HK-2 (cell line): Measurements from ENCODE around the gene CNNM2.
"Not testable (repeated sequence)": the region's sequence is repeated elsewhere in the genome, so short reads cannot be mapped to it uniquely, and the experiment has no call there.

Experiments
- DNase-seq: peaks from one replicate; pipeline ENCODE4 v3.0.0-alpha.2; 2018; ENCODE audit not compliant: unreplicated experiment

The CNNM2 gene

DNA sequence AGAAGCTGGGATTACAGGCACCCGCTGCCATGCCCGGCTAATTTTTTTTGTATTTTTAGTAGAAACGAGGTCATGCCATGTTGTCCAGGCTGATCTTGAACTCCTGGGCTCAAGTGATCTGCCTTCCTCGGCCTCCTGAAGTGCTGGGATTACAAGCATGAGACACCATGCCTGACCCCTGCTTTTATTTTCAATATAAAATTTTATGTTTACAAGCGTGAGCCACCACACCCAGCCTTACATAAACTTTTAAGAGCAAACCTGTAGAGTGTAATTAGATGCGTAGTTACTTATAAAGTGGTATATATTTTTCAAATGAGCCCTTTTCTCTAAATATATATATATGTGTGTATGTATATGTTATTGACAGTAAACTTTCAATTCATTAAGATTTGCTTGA lies 8.7 kb downstream of the CNNM2 start:
- DNase-seq: no peak

DNA sequence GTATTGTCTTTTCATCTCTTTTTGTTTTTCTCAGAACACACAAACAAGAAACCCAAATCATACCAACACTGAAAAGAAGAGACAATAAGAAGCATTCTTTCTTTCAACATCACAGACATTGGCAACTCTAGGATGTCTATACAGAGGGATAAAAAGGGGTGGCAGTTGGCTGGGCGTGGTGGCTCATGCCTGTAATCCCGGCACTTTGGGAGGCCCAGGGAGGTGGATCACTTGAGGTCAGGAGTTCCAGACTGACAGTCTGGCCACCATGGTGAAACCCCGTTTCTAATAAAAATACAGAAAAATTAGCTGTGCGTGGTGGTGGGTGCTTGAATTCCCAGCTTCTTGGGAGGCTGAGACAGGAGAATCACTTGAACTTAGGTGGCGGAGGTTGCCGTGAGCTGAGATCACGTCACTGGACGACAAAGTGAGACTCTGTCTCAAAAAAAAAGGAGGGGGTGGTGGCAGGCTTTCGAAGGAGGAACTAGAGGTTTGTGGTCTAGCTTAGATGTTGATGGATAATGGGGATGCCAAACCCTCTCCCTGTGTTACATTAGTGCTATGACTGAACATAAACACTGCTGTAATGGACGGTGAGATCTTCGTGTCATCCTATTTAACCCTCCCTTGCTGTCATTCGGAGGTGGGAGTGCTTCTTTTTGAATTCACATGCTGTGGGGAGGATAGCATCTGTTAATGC lies 9.4 kb downstream of the CNNM2 start:
- DNase-seq: no peak

DNA sequence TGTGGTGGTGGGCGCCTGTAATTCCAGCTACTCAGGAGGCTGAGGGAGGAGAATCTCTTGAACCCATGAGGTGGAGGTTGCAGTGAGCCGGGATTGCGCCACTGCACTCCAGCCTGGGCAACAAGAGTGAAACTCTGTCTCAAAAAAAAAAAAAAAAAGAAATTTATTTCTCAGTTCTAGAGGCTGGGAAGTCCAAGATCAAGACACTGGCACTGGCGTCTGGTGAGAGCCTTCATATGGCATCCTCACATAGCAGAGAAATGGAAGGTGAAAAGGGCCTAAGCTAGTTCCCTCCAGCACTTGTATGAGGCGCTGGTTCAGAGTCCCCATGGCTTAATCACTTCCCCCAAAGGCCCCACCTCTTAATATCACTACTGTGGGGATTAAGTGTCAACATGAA lies 10.3 kb downstream of the CNNM2 start:
- not testable (repeated sequence) for DNase-seq

DNA sequence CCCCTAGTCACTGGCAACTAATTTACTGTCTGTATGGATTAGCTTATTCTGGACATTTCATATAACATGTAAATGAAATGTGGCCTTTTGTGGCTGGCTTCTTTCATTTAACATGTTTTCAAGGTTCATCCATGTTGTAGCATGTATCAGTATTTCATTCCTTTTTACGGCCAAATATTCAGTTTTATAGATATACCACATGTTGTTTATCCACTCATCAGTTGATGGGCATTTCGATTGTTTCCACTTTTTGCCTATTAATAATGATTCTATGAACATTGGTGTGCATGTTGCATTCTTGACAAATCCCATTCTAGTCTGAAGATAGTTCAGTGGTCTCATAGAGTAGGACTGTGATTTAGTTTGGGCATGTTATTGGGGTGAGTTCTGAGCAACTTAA lies 12.6 kb downstream of the CNNM2 start:
- no peak for DNase-seq

DNA sequence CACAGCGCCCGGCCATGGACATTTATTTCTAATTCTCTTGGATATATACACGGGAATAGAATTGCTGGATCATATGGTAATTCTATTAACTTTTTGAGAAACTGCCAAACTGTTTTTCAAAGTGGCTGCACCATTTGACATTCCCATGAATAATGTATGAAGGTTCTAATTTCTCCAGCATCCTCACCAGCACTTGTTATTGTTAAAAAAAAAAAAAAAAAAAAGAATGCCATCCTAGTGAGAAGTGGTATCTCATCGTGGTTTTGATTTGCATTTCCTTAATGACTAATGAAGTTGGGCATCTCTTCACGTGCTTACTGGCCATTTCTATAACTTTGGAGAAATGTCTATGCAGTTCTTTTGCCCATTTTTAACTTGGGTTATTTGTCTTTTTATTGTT lies 13.5 kb downstream of the CNNM2 start:
- DNase-seq: no peak

DNA sequence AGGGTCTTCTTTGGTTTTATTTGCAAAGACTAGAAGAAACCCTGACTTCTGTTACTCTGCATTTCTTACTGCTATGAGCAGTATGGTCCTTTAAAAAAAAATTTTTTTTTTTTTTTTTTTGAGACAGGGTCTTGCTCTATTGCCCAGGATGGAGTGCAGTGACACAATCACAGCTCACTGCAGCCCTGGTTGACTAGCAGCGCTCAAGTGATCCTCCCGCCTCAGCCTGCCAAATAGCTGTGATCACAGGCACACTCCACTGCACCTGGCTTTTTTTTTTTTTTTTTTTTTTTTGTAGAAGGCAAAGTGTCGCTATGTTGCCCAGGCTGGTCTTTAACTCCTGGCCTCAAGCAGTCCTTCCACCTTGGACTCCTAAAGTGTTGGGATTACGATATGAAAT lies 17.4 kb downstream of the CNNM2 start:
- no peak for DNase-seq

DNA sequence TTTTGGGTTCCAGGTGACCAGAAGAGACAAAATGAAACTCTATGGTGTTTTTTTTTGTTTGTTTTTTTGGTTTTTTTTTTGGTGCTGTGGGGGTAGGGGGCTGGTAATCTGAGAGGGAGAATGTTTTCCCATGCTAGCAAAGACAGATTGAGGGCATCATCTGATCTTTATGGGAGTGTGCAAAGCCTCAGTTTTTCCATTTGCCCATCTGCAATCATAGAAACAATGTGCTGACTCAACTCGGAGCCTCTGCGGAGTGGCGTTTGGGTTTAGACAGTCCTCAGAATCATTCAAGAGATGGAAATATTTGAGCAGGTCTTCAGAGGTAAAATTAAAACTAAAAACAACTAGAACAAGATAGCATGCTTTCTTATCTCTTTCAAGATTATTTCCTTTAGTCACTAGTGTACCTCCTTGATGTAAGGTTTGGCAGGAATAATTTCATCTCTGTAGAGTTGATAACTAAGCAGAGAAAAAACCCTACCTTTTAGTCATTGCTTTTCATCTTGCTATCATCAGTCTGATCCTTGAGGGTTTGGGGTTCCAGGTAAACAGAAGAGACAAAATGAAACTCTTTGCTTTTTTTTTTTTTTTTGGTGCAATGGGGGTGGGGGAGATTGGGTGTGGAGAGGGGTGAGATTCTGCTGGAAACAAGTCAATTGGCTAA lies 18.0 kb downstream of the CNNM2 start:
- no peak for DNase-seq

DNA sequence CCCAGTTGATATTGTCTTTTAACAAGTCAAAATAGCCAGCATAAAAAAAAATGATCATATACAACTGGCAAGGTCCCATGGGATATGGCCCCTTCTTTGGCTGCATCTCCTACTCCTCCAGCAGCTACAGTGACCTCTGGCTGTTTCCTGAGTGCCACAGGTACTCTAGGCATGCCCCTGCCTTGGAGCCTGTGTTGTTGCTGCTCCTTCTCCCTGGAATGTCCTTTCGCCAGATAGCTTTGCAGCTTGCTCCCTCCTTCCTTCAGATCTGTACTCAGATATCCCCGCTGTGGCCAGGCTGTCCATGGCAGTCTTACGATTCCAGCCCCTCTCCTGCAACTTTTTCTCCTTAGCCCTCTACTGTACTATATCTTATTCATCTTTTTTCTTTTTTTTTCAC lies 23.3 kb downstream of the CNNM2 start:
- no peak for DNase-seq

DNA sequence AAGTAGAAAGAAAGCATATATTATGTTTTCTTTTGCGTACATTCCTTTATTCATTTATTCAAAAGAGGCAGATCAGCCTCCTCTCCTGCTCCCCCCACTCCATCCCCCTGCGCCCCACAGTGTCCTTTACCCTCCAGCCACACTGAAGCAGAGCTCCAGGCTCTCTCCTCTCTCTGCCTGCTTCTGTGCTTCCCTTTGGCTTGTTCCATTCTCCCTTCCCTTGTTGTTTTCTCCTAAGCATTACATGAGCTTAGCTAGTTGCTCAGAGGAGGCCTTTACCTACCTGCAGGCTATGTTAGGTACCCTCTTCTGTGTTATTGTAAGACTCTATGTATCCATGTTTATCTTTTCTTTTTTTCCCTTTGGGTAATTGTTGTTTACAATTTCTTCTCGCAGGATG lies 27.4 kb downstream of the CNNM2 start:
- no peak for DNase-seq

DNA sequence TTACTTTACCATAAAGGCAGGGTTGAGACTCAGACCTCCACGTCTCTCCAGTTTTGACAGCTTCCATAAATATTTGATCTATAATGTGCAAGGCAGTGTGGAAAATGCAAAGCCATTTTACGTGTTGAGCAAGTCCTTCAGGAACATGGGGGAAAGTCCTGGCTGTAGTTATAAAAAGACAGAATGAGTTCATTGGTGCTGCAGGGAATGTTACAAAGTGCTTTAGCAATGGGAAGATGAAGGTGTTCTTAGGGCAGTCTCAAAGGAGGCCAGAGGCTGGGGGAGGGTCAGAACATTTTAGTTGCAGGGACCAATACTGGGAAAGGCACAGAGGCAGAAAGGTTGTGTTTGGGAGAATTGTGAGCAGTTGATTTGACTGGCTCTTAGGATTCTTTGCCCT lies 27.9 kb downstream of the CNNM2 start:
- no peak for DNase-seq

DNA sequence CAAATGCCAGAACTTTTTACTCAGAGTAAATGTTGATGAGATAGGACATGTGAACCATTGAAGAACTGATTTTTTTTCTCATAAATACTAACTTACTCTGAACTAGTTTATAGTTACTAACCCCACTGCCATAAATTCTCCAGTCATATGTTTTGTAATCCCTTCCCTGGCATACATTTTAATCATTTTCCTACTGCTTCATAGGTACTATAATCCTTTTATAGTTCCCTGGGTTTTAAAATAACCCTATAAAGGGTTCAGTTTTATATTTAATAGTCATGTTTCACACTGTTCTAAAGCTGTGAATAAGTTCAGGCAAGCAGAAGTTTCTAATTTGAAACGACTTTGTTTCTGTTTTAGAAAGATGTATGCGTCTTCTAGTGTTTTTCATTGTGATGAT lies 28.9 kb downstream of the CNNM2 start:
- no peak for DNase-seq

DNA sequence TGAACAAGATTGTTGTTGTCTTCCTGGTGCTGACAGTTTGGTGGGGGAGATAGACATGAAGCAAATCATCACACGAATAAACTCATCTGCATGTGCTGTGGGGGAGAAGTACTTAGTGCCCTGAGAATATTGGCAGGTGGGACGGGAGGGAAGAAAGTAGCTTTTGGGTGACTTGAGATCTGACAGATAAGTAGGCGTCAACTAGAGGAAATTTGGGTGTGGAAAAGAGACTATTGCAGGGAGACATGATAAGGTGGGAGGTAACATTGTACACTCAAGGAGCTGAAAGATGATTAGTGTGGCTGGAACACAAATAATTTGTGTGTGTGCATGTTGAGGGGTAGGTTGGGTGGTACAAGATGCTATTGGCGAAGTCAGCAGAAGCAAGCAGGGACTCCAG lies 30.1 kb downstream of the CNNM2 start:
- DNase-seq: no peak

DNA sequence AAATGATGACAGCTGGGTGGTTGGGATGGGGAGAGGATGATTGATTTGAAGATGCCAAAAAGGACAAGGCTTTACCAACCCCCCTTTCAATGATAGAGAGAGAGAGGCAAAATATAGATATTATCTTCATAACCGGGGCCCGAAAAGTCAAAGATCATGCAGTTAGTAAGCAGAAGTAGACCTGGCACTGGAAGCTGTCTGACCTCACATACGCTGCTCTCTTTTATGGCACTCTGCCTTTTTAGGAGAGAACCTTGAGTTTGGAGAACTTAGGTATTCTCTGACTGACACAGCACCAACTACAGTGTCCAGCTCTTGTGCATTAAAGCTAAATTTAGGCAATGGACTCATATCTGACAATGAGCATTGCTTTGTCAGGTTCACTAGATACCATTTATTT lies 30.7 kb downstream of the CNNM2 start:
- DNase-seq: no peak

DNA sequence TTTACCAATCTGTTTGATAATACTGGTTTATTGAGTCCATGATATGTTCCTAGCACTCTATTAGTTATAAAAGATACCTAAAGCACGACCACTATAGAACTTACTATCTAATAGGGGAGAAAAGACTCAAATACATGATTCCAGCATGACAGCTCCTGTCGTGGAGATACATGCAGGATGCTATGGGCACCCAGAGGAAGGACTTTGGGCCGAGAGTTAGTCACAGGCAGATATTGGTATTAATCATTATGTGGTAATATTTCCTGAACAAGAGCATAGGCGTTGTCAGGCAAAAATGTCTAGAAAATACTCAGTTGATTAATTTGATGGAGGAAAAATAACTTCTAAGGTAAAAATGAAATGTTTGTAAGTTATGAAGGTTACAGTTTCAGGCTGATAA lies 31.8 kb downstream of the CNNM2 start:
- DNase-seq: no peak

DNA sequence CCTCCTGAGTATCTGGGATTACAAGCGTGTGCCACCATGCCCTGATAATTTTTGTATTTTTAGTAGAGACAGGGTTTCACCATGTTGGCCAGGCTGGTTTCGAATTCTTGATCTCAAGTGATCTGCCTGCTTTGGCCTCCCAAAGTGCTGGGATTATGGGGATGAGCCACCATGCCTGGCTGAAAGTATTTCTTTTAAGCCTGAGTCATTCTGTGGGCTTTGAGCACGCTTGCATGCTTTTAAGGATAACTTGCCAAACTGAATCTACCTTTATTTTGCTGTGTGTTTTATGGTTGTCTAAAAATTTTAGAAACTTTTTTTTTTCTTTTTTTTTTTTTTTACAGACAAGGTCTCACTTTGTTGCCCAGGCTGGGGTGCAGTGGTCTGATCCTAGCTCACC lies 33.2 kb downstream of the CNNM2 start:
- no peak for DNase-seq

DNA sequence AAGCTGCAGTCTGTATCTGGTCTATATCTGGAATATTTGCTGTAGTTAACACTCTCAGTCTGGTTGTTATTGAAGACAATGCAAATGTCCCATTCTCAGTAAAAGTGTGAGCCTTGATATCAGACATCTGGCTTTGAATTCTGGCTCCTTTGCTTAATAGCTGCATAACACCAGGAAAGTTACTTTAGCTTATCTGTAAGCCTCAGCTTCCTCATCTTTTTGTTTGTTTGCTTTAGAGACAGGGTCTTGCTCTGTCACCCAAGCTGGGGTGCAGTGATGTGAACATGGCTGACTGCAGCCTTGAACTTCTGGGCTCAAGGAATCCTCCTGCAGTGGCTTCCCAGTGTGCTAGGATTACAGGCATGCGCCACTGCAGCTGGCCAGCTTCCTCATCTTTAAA lies 41.3 kb downstream of the CNNM2 start:
- no peak for DNase-seq

DNA sequence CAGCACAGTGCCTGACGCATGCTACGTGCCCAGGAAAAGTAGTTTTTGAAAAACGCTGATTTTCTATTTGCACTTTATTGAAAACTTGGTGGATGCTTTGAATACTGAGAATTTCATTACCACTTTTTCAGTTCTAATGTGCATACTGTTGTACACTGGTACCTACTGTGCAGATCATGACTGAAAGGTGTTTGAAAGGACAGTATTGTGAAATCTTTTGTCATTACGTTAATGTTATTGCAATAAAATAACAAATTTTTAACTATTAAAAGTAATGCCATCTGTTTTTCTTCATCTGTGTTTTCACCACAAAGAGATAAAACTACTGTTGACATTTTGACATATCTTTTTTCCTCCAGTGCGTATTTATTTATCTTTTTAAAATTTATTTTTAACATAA lies 42.1 kb downstream of the CNNM2 start:
- DNase-seq: no peak

DNA sequence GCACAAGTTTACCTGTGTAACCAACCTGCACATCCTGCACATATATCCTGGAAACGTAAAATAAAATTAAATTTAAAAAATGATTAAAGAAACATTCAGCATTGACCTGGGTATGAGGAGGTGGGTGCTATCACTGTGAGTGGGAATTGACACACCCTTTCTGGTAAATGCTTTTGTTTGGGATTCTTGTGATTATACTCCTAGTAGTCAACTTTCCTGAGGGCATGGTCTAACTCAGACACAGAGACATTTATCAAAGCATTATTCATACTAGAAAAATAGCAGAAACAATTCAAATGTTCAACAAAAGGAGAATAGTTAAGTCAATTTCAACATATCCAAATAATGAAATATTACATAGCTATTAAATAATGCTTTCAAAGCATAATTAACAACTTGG lies 44.2 kb downstream of the CNNM2 start:
- DNase-seq: no peak

DNA sequence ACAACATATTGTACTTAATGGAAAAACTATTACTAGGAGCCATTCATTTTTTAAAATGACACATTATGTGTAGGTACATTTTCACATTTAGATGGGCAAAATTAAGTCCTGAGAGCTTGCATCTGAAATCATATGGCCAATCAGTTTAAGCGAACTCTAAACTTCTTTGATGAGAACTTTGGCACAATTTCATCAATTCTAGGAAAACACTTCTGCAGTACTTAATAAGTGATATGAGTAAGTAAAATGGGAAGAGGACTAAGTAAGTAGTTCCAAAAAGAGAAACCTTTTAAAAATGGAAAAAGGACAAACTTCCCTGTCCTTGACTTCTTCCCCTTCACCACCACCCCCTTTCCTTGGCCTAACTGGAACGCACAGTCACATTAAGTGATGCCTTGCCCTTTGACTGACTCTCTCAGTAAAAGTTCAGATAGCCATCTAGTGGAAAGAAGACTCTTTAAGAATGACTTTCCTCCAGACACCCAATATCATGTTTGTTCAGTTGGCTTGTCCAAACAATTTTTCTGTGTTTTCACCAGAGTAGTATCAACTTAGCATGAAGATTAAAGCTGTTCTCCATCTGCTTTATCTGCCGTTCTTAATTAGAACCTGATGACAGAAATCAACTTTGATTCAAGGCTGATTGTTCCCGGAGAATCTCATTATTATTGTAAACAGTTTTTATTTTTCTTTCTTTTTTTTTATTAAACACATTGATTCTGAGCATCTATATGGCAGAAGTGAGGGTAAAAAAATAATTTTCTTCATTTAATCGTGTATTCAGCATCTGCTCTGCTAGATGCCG lies 45.1 kb downstream of the CNNM2 start:
- DNase-seq: no peak

DNA sequence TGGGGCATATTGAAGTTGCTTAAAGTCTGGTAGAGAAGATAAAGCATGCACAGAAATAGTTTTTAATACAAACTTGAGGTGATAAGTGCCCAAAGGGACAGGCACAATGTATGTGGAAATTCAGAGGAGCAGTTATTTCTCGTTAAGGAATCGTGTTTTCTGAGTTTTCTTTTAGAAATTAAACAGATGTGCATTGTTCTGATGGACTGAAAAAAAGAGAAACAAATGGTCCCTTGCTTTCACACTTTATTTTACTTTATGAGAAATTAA lies 45.6 kb downstream of the CNNM2 start:
- no peak for DNase-seq

DNA sequence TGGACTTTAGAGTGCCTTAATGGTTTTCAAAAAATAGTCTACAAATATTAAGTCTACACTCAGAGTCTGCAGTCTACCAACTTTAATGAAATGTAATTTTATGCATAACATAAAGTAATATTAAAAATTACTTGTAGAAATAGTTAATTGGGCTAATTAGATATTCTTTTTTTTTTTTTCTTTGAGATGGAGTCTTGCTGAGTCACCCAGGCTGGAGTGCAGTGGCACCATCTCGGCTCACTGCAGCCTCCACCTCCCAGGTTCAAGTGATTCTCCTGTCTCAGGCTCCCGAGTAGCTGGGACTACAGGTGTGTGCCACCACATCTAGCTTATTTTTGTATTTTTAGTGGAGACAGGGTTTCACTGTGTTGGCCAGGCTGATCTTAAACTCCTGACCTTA lies 46.0 kb downstream of the CNNM2 start:
- DNase-seq: not testable (repeated sequence)

DNA sequence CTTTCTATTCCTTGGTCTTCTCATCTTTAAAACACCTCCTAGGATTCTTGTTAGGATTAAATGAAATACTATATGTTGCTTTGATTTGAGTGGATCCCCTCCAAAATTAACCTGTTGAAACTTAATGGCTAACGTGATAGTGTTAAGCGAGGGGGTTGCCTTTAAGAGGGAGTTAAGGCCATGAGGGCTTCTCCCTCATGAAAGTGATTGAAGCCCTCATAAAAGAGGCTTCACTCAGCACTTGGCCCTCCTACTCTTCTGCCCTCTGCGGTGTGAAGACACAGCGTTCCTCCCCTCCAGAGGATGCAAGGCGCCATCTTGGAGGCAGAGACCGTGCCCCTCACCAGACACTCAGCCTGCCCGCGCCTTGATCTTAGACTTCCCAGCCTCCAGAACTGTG lies 46.6 kb downstream of the CNNM2 start:
- DNase-seq: no peak

DNA sequence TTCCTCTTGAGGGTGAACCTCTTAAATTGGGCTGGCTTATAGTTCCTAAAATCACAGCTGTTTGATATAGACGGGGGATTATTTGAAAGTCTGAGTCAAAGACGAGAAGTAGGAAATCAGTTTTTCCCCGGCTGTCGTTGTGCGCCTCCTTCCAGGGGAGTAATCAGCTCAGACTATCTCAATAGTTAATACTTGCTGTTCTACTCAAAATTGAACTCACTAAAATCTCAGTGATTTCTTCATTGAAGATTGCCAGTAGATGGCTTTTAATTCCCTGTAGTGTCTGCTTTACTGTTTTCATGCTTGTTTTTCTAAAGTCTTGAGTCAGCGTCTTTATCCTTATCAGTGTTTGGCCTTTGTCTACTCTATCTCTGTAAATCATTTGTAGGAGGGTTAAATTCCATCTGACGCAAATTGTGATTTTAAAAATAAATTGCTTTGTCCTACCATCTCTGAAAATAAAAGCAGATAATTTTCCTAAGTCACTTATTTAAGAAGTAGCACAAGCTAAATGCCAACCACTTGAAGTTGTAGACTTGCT lies 47.3 kb downstream of the CNNM2 start:
- no peak for DNase-seq
